Stimulated activated naive CD4-positive, alpha-beta T cell (primary cell): ENCODE results near the gene KCNAB3.
A peak's percentile ranks its signal among the peaks of the same experiment; 100 is the strongest.

Source experiments
- DNase-seq, 6 experiments: peaks; one replicate each; lab custom pipeline; 2025; lab: John Stamatoyannopoulos, UW

KCNAB3 gene

DNA sequence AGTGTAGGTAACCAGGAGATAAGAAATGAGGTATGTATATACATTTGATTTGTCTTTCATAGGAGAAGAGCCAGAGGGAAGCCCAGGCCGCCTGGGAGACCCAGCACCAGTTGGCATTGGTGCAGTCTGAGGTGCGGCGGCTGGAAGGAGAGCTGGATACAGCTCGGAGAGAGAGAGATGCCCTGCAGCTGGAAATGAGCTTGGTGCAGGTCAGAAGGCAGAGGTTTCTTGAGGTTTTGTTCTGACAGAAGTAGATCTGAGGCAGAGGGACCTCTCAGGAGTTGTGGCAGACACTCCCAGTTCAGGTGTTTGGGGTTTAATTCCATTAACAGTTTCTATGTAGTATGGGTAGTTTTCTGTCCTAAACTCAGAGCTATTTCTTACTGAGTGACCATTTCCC lies 10.4 kb upstream of the KCNAB3 start:
- DNase-seq = no peak

DNA sequence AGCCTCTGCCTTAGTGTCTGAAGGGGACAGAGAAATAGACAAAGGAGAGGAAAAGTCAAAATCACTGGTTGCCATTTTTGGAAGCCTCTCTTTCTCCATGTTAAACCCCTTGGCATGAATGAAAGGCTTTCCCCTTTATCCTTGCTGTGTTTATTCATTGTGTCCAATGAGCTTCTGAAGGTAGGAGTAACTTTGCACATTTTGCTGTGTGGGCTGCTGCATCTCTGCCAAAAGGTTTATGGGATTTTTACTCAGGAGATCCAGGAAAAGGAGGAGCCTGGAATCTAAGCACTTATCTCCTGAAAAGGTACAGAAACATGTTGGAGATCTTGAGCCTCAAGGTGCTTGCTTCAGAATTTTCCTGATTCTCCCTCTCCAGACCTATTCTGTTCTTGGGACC lies 6.2 kb upstream of the KCNAB3 start:
- no peak for DNase-seq

DNA sequence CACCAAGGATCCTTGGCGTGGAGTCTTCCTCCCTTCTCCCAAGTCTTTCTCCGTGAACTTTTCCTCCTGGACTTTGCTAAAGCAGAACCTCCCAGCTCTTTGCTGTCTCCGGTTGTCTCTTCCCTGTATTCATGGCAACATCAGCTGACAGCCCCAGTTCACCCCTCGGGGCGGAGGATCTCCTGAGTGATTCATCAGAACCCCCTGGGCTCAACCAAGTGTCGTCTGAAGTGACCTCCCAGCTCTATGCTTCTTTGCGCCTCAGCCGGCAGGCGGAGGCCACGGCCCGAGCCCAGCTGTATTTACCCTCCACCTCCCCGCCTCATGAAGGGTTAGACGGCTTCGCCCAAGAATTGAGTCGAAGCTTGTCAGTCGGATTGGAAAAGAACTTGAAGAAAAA lies 3.3 kb upstream of the KCNAB3 start:
- no peak for DNase-seq

DNA sequence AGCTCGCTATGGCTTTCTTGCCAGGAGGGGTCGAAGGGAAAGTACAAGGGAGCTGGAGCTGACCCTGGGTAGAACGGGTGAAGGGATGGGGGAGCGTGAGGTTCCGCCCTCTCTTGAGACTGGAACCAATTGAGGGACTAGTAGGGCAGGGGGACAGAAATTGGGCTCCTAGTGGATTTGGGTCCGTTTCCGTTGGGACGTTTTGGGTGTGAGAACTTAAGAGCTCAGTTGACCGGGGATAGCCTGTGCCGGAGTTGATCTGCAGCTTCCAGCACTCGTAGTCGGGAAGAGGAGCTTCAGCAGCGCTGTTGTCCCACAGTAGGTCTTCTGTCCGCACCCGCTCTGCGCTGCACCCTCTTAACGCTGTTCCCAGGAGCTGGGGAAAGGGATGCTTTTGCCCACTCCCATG lies 2.8 kb upstream of the KCNAB3 start:
- peak in 3 of 6 experiments; percentile 26 to 50 (median 32) for DNase-seq

DNA sequence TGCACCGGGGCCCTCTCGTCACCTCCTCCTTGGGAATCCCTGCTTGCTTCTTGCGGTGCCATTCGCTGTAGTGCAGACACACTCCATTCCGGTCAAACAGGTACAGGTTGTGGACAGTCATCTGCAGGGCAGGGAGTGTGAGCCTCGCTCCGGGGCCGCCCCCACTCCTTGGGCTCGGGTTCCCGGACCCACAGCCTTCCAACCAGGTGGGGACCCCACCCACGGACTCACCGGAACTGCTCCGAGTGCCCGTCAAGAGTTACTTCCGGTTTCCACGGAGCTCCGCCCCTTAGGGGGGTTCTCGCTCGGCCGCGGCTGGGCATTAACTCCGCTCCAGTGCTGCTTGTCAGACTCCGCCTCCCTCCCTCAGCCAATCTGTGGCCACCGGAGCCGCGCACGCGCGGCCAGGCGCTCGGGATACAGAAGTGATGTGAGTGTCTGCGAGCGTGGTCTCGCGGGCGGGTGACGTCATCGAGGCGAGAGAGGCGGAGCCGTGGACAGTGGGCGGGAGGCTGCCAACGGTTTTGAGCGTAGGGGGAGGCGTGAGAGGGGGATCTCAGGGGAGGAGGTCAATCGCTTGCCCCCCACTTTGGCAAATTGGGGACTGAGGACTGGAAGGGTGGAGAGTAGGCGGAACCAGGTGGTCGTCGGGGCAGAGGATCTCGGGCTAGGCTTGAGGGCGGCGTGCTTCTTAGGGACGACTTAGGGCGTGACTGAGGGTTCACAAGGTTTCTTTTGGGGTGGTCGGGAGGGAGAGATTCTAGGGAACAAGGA lies 2.2 kb upstream of the KCNAB3 start, which contains the start of the genes CNTROB and TRAPPC1:
TSS of gene CNTROB (plus strand) at position 498 of the 774 bp plus-strand sequence. CDS start 874 bp downstream, outside the sequence.
TSS of gene TRAPPC1 (minus strand) at position 238 of the 774 bp plus-strand sequence. CDS start at position 121, 117 bp downstream.
- peak; percentile 97 to 99 (median 98) for DNase-seq

DNA sequence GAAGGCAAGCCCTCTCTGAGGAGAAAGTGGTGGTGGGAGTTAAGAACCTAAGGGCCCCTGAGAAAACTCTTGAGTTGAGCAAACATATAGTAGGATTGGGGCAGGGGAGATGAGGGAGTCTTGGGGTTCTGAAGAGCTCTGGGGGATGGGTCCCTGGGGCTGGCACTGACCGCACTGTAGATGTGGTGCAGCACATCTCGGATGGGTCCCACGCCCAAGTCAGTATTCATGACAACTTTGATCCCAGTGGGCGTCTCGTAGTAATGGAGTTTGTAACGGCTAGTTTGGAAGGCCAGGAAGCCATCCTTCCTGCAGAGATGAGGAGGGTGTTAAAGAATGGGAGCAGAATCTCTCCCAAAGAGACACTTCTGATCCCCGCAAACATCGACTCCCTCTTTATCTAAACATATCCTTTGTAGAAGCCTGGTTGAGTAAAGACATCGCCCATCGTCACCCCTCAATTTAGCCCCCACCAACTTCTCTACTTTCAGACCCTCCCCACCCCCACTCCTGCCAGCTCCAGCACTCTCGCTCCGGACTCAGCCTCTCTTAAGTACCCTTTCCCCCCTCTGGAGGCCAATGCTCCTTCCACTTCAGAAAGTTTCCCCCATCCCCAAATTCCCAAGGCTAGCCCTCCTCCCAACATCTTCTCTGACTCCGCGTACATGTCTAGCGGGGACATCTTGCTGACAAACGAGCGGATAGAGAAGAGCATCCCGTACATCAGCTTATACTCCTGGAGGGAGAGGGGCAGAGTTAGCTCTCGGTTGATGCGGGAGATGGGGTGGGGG lies 1.4 kb upstream of the KCNAB3 start:
- no peak for DNase-seq

DNA sequence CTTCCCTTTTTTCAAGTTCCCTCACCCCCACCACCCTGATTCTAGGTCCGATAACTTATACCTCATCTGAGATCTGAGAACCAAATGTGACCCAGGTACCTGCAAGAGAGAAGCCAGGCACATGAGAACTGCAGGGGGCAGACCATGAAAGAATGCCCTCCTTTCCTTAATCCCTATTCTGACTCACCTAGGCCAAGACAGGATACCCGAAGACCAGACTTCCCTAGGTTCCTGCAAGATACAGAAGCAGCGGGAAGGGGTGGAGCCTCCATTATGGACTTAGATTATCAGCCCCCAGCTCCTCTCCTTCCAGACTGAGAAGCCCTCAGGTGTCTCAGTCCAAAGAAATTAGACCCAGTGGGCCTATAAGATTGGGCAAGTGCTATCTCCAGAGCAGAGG lies 2.1 kb downstream of the KCNAB3 start:
- no peak for DNase-seq

DNA sequence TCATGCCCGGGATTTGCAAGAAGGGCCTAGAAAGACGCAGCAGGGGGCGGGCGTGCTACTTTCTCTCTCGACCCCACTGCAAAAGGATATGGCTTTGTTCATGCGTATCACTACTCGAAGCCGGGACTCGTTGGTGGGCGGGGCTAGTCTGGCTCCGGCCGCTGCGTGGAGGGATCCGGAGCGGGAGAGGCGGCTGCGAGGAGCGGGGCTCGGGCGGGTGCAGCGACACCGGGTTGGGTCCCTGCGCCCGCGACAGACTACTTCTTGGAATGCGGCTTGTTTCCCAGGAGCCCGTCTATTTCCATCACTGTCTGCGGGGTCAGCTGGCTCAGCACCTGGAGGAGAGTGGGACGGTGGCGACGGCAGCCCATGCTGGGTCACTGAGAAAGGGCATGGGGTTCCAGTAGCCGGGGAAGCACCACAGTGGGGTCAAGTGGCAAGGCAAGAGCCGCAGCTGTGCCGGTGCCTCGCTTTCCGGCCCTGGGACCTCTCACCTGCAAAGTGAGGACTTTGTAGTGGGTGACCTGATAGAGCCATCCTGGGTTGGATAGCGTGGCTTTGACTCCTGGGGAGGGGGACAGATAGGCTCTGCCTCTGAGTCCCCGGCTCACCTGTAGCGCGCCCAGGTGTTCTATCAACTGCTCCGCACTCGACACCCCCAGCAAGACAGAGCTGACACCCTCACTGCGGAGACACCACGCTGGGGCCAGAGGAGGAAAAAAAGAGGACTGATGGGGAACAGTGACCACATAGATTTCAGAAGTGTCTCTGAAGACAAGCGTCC lies 6.6 kb downstream of the KCNAB3 start:
- DNase-seq = peak; percentile 72 to 86 (median 81)

DNA sequence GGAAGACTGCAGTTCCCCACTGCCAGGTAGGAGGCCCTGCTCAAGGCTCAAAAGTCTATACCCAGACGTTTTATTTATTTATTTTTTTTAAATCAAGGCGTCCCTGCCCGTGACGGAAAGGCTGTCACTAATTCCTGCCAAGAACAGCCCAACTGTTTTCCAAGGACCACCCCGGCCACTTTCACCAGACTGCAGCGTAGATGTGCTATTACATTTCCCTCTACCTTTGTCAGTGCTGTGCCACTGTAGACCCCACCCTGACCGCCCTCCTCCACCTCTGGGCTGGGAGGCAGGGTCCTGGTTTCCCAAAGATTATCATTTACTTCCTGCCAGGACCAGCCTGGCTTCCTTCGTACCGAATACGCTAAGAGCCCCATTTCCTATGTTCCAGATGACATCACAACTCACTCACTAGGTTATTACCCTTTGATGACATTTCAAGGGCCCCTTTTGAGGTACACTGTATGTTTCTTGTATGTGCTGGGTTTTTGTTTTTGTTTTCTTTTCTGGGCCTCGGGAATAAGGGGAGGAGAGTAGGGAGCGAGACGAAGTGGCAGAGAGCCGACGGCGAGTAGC lies 7.3 kb downstream of the KCNAB3 start:
- no peak for DNase-seq

DNA sequence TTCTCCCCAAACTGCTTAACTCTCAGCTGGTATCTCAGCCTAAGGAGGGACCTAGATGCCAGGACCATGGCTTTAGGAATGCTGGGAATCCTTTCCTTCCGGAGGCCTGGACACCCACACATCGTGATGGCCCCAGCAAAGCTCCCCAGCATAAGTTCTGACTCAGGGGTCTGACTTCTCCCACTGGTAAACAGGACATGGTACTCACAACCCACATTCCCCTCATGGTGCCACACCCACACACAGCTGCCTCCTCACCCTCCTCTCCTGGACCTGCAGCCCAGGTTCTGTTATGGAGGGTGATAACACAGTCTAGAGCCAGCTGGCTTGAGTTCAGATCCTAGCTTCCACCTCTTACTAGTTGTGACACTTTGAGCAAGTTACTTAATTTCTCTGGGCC lies 12.8 kb downstream of the KCNAB3 start:
- DNase-seq = peak in 1 of 6 experiments; percentile 34

DNA sequence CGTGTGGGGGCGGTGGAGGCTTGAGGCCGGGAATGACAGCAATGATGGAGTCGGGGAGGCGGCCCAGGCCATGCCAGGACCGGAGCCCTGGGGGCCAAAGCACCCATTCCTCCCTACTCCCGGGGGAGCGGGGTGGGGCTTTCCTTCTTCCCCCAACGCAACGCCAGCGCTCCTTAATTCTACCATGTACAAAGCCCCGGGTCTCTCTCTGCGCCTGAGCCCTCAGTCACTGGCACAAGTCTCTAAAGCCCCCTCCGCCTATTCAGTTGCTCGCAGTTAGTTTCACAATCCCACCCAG lies 13.3 kb downstream of the KCNAB3 start:
- no peak for DNase-seq

DNA sequence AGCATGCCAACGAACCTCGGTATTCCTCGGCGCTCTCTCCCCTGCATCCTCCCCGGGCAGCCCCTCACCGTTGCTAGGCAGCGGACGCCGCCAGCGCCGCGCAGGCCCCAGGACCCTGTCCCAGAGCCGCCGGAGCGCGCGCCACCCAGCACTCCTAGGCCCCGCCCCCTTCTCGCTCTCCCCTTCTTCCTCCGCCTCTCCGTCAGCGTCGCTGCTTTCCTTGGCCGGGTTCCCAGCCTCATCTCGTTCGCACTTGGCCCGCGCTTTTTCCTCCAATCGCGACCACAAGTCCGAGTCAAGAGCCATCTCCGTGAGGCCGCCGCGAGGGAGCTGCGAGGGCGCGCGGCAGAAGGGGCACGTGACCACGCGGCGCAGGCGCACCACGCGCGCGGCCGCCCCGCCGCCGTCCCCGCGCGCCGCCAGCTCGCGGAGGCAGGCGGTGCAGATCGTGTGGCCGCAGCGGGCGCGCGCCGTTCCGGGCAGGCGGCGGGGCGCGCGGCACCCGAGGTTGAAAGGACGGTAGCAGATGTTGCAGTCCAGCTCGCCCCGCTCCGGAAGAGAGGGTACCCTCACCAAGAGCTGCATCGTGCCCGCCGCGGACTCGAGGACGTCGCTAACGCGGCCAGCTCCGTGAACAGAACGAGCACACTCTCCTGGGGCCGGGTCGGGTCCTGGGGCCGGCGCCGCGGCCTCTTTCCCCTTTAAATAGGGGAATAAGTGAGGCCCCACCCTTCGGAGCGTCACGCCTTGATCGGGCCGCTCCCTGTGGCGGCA lies 13.9 kb downstream of the KCNAB3 start, which contains the start of gene RNF227:
TSS of gene RNF227 (minus strand) at position 679 of the 774 bp plus-strand sequence. CDS start at position 585, 94 bp downstream.
- DNase-seq = peak; percentile 73 to 94 (median 84)

DNA sequence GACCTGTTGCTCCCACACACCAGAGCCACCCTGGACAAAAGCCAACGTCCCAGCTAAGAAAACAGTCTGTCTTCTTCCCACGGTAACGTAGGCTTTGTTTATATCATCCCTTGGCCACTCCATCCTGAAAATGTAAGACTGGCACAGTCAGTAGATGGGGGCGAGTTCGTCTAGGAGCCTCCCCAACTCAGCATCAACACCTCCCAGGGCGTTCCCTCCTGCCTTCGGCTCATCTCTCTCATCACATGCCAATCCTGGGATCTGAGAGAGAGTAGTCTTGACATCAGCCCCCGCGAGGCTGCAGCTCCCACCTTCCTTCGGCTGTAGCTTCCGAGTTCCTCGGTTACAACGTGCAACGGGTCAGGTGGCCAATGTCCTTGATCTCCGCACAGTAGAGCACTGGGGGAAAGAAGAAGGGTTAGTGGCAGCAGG lies 14.5 kb downstream of the KCNAB3 start:
- DNase-seq = no peak

DNA sequence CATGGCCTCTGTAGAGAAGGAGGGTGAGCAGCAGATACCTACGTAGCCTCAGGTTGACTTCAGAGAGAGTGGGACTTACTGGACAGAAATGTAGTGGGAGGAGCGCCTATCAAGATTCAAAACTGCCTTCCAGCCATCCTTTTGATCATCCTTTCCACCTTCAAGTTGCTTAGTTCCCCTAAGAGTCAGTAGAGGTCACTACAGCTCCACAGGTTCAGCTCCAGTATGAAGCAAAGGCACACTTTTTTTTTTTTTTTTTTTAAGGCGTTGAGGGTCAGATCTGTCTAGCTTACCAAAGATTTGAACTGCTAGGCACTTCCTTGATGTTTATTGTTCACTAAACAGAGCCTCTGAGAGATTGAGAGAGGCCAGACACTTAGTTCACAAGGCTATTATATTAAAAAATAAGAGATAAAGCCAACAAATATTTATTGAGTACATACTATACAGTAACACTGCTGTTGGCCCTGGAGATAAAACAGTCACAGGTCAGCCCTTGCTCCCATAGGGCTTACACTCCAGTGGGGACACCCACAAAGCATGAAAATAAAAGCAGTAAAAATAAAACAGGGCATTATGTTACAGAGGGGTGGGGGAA lies 16.6 kb downstream of the KCNAB3 start:
- DNase-seq = peak in 5 of 6 experiments; percentile 23 to 70 (median 63)

DNA sequence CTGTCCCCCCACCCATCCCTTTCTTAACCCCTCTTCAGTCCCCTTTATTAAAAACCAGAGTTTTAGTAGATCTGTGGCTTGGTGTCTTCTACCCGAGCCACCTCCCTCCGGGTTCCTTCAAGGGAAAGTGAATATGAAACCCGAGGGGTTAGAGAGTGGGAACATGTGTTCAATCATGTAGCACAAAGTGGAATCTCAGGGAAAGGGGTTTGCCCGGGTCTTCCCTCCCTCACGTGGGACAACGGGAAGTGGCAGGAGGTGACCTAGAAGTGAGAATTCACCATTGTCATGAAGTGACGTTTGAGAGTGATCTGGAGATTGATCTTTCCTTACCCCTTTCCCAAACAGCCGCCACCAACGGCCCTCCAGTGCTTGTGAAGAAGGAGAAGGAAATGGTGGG lies 18.5 kb downstream of the KCNAB3 start:
- no peak for DNase-seq

DNA sequence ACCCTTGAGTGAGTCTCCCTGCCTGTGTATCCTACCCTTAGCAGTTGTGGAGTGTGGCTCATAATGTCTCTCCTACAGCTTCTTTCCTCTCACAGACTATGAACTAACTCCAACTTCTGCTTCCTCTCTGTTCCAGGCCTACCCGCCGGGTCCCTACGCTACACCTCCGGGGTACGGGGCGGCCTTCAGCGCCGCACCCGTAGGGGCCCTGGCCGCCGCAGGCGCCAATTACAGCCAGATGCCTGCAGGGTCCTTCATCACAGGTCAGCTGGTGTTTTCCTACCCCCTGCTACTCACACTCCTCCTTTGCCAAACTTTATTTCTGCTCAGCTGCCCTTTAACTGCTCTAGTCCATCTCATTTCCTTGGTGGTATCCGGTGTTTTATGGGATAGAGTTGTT lies 18.9 kb downstream of the KCNAB3 start:
- DNase-seq = no peak

DNA sequence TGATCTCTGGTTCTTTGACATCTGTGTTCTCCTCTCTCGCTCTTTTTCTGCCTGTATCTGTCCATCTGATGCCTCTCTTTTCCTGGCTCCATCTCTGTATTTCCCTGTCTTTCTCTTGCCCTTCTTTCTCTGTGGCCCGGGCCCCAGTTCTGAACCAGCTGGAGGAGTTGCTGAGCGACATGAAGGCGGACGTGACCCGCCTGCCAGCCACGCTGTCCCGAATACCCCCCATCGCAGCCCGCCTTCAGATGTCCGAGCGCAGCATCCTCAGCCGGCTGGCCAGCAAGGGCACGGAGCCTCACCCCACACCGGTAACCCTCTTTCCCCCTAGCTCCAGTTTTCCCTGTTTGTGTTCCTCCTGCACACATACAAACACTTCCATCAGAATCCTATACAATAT lies 19.4 kb downstream of the KCNAB3 start:
- no peak for DNase-seq

DNA sequence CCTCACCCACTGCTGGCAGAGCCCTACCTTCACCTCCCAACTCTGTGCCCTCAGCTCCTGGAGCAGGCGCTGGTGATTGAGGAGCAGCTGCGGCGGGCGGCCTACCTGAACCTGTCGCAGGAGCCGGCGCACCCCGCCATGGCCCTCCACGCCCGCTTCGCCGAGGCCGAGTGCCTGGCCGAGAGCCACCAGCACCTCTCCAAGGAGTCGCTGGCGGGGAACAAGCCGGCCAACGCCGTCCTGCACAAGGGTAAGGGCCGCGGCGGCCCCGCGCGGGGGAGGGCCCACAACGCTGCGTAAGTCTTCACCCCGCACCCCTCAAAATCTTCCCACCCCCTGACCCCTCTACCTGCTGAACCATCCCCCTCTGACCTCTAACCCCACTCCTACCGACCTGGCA lies 20.6 kb downstream of the KCNAB3 start:
- DNase-seq = no peak

DNA sequence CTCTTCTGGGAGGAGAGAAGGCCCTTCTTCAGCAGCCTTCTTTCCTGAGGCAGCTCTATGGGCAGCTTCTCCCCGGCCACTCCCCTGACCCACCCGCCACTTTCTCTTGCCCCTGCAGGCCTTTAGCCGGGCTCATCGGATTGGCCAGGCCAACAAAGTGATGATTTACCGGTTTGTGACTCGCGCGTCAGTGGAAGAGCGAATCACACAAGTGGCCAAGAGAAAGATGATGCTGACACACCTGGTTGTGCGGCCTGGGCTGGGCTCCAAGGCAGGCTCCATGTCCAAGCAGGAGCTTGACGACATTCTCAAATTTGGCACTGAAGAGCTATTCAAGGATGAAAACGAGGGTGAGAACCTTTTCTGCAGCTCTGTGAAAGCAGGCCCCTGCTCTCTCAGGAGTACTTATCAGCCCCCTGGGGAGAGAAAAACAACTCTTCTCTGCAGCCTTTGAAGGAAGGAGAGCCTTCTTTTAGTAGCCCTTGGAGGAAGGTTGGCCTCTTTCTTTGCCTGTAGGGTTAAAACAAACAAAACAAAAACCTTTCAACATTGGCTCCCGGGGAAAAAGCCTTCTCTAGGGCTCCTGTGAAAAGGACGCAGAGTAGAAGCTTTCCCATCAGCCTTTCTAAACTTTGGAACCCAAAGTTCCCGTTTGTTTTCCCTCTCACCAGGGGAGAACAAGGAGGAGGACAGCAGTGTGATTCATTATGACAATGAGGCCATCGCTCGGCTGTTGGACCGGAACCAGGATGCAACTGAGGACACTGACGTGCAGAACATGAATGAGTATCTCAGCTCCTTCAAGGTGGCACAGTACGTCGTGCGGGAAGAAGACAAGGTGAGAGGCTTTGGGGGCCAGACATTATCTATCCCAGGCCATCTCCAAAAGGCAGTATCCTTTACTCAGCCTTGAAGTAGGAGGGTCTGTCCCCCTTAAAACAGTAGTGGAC lies 26.2 kb downstream of the KCNAB3 start:
- DNase-seq = no peak
